Activated CD4-positive, alpha-beta T cell treated with anti-CD3 and anti-CD28 coated beads, Interleukin-2, amount 50 U/mL, for 16 hours (primary cell): Measurements from ENCODE around the gene PARVB.
"Not testable (repeated sequence)": the region's sequence is repeated elsewhere in the genome, so short reads cannot be mapped to it uniquely, and the experiment has no call there.

Experiments
- DNase-seq: peaks from one replicate; pipeline ENCODE4 v3.0.0-alpha.2; 2020

PARVB gene

DNA sequence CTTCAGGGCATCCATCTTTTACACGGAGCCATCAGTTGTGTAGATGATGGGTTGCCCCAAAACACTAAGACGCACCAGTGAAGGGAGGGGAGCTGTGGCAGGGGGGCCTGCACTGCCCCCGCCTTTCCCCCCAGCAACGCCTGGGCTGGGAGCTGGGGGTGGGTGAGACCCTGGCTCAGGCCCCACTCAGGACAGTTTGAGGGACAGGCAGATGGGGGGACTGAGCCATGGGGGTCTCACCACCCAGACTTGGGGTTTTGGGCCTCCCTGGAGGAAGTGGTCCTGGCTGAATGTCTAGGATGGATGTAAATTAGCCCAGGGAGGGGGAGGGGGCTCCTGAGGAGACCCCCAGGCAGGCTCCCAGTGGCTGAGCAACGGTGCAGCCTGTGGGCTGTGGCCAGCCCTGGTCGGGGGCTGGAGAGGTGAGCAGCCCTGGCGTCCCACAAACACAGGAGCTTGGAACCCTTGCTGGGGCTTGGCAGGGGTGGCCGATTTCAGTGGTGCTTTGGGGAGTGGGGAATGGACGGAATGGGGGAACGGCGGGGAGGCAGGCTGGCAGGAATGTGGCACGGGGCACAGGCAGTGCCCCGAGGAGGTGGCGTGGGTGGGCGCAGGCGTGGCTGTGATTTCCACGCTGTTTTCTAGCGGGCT, 6.1 kb downstream of the PARVB start:
- no peak for DNase-seq

DNA sequence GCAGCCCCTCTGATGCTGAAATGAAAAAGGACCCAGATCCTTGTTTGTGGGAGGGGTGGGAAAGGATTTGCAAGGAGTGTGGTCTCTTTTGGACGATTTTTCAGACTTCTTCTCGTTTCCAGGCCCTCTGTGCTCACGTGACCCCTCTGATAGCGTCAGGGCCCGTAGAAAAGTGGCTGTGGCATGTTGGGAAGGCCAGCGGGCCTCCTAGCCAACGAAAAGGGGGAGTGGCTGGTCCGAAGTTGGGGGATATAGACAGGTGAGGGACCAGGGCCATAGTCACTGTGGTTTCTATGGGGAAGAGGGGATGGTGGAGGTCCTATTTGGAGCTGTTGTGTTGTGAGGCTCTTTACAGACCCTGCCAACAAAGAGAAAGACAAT, 6.6 kb downstream of the PARVB start:
- DNase-seq: no peak

DNA sequence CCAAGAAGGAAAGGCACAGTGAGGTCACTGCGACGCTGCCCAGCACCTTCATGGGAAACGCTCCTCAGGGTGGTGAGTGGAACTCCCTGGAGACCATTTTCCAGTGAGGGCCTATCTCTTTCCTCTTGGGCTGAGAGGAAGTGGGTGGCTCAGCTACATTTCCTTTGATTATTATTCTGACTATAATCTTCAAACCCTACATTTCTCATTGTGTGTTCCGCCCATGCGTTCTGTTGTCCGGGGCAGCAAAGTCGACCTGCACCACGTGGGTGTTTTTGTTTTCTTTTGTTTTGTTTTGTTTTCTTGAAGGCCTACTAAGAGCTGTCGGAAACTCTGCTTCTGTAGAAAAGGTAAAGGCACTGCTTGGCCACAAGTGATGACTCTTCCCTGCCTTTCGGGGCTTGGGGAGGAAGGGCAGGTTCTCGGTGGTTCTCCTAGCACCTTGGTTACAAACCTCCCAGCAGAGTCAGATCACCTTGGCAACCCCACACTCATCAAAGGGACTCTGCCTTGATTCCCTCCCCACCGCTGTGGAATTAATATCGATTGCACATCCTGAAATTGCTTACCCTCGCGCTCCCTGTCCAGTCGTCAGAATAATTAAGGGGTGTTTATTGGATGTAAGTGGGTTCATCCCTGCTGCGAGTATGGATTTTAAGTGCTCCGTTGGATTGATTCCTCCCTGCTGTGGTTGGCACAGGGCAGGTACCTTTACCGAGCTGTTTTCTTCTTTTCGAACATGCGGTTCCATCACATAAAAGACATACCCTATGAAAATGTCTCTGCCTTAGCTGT, 7.3 kb downstream of the PARVB start:
- DNase-seq: peak; percentile 25

DNA sequence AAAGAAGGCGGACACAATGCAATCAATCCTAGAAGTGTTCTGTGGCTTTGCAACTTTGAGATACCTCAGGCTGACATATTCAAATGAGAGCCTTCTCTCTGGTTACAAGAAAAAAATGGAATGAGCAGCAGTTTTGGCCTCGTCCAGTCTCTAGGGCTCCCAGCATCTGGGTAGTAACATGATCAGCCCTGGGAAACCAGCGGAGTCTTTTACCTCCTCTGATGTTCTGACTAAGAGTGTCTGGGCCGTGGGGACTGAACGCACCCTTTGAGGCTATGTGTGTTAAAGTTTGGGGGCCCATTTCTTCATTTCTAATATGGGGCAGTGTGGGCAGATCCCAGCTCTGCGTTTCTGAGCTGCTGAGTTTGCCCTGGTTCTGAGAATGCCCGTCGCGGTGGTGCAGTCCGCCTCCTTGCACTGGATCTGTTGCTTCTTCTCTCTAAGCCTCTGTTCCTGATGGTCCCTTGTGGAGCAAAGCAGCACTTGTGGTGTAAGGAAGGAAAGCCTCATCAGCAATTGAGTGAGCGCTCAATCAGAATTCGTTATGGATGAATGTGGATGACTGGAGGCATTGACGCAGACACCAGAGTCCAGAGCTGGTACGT, 8.1 kb downstream of the PARVB start:
- no peak for DNase-seq

DNA sequence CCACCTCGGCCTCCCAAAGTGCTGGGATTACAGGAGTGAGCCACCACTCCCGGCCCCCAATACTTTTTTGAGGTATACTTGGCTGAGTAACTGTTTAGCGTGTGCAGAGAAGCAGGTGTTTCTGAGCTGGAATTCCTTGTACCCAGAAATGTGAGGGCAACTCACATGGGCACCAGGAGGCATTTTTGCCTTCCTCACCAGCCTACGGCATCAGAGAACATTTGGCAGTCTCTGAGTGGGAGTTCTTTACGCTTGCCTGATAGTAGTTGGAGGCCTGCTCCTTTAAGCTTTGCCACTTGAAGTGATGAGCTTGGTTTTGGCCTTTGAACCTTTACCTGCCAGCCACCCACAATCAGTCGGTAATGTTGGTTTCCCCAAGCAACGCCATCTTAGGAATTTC, 9.2 kb downstream of the PARVB start:
- no peak for DNase-seq

DNA sequence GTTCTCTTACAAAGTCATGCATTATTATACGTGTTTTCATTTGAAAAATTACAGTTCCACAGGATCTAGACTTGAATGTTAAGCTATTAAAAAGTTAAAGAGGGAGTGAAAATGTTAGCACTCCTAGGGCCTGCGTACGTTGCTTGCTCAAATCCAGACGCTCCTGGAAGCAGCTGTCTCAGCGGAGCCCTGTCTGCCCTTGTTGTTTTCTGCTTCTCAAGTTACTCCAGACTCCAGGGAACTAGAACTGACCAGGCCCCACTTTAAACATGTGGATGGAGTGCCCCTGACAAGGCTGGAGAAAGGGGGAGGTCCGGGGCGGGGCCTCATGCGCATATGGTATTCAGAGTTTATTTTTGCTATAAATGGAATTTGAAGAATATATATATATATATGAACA, 9.6 kb downstream of the PARVB start:
- DNase-seq: no peak

DNA sequence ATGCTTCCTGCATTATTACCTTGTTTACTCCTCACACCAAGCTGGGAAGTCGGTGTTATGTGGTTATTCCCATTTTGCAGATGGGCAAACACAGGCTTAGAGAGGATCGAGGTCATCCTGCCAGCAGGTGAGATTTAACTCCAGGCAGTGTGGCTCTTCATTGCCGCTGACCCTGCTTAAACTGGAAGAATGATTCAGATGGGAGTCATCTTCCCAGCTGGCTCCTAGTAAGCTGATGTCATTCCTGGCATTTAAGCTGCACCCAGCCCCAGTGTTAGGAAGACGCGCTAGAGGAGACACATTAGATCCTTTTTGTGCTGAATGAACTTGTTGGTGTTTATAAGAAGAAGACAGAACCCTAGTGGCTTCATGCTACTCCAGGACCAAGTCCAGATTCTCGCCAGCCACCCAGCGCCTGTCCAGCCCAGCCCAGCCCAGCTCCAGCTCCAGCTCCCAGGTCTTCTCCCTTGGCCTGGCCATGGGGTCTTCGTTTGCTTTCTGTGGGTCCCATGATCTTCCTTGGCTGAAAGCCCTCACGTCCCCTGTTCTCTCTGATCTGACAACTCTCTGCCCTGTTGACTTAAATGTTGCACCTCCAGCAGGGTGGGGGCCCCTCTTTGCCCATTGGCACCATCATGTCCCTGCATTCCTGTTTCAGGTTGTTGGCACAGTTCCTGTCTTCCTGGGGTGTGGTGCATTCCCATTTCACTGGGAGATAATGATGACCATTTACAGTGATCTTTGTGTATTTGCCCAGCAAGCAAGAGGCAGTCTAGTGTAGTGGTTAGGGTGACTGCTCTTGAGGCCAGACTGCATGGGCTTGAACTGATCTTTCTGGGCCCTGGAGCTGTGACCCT, 13.6 kb downstream of the PARVB start:
- DNase-seq: no peak

DNA sequence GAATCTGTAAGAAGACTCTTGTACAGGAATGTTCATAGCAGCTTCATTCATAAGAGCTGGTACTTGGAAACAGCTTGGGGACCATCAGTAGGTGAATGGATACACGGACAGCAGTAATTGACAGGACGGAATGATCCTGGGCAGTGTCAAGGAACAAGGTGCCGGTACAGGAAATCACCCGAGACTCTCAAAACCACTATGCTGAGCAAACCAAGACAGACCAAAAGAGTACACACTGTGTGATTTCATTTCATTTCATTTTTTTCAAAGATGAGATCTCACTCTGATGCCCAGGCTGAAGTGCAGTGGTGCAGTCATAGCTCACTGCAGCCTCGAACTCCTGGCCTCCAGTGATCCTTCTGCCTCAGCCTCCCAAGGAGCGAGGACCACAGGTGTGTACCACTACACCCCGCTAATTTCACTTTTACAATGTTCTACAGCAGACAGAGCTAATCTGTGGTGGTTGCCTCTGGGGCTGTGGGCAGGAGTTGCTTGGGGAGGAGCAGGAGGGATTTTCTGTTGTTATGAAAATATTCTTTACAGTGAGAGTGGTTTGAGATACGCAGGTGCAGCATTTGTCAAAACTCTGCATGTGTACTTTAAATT, 15.6 kb downstream of the PARVB start:
- no peak for DNase-seq

DNA sequence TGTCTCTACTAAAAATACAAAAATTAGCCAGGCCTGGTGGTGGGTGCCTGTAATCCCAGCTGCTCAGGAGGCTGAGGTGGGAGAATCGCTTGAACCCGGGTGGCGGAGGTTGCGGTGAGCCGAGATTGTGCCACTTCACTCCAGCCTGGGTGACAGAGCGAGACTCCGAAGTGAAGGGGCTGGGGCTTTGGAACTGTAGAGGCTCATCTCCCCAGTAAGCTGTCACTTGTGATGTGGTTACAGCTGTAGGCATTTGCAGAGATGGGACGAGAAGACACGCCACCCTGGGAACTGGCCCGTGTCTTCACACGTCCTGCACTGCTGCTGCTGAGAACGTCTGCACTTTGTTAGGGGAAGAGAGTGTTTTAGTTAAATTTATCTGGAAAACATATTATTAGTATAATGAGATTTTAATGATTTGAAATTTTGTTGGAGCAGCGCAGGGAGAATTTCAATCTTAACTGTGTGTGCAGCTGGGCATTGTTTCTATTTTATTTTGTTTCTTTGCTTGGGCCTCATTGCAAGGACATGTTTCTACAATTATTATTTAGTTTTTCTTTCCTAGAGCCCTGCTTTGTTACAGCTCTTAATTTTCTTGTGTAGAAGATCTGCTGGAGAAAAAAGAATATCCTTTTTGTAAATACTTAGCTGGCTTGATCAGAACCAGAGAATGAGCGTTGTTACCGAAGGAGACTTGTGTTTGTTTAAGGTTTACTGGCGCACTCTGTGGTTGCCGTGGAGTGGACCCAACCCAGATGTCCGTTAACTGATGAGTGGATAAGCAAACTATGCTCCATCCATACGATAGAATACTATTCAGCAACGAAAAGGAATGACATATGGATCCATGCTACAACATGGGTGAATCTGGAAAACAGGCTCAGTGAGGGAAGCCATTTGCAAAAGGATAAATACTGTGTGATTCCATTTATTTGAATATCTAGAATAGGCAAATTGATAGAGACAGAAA, 18.4 kb downstream of the PARVB start:
- DNase-seq: no peak

DNA sequence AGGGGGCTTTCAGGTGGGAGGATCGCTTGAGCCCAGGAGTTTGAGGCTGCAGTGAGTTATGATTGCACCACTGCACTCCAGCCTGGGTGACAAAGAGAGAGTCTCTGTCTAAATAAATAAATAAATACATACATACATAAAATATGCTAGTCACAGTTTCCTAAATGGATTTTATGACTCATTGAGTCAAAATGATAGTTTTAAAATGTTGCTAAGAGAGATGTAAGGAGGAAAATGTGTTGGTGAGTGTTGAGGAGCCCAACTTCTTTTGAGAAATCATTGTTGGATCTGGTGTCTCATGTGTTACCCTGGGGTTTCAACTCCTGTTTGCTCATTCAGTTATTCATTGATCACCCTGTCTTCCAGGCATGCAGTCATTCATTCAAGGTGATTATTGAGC, 21.0 kb downstream of the PARVB start:
- no peak for DNase-seq

DNA sequence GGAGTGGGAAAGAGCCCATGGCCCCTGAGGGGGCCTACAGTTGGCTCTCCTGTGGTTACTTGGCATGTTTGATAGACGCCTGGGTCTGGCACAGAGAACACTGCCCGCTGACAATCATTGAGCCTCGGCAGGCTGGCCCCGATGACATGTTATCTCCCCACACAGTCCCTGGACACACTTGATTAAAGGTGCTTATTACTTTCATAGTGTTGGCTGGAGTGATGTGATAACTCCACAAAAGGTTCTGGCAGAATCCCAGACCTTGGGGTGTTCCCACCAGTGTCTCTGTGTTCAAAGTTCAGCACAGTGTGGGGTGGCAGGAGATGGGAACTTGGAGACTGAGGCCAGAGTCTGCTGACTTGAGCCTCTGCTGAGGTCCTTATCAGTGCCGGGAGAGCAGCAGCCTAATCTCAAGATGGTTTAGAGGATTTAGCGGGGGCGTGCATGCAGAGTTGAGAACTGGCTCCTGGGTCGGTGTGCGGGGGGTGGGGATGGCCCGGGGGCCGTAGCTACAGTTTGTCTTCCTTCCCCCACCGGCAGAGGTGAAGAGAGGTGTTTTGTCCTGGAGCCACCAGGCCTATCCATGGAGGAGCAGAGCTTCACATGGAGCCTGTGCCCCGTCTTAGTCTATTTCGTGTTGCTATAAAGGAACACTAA, 22.5 kb downstream of the PARVB start:
- no peak for DNase-seq

DNA sequence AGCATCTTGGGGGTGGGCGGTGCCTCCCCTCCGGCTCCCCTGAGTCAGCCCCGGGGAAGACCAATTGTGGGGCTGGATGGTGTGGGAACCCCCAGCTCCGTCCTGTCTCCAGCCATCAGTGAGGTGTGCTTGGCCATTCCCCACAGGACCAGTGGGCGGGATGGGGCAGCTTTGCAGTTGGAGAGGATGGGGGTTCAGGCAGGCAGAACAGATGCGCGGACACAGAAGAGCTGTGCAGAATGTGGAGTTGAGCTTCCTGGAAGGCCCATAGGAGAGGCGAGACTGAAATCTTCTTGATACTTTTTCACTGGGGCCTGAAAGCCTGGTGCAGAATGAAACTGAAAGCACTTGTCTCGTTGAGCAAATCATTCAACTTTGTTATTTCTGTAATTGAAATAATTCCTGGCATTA, 23.8 kb downstream of the PARVB start:
- peak; percentile 18 for DNase-seq

DNA sequence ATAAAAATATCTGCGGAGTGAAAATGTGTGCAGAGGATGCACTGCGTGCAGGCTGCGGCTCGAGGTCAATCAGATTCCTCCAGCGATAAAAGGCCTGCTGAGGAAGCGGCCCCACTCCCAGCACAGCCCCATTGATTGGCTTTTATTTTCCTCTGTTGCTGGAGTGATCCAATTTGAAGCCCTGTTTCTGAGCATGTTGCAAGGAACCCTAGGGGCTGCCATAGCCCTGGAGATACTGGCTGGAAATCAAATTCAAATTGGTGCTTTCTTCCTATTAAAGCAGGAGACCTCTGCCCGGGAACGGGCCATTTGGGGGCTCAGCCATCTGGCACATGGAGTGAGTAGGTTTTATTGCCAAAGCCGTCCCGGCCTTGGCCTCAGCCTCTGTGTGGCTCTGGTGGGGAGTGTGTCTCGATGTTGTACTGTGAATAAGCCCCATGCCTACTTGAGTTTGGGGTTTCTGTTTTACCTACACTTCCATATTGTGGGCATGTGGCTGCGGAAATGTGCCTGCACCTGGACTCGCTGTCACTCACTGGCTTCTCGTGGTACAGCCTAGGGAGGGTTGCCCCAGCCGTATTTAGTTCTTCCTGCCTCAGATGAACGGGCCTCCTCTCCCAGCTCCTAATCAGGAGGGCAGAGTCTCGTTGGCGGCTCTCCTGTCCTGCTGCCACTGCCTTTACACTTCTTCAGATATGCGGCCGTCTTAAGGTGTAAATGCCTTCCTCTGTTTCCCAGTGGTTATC, 25.6 kb downstream of the PARVB start:
- no peak for DNase-seq

DNA sequence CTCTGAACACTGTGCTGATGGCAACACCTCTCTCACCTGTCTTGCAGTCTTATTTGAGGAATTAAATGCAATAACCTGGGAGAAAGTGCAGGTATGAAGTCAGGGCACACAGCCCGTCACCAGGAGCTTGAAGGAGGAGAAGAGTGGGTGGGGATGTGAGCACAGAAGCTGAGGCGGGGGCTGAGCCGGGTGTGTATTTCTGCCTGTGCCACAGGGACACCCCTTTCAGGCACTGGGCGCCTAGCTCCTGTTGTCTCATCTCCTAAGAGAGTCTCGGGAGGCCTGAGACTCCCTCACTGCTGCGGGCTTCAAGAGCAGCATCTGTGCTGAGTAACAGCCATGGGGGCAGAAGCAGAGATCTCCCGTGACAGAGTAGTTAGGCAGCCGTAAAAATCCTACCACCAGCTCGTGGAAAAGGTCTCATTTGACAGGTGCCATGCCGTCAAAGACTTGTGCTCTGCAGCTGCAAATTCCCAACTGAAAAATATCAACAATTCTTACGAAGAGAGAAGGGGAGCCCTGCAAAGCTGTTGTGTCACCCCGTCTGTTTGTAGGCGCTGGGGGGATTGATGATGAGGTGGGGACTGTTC, 26.8 kb downstream of the PARVB start:
- DNase-seq: no peak

DNA sequence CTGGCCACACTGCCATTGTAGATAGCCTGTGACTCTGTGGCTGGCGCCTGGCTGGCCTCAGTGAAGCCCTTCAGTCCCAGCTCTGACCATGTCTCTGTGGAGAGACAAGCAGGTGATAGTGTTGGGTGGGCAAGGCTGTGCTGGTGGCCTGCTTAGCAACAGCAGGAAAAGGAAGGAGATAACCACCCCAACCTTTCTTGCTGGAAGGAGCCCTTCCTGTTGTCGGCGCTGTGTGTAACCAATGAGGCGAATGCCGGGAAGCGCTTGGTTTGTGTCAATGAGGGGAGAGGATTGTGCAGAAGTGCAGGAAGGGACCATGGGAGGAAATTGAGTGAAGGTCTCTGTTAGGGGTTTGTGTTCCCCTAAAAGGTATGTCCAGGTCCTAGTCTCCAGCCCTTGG, 27.3 kb downstream of the PARVB start:
- no peak for DNase-seq

DNA sequence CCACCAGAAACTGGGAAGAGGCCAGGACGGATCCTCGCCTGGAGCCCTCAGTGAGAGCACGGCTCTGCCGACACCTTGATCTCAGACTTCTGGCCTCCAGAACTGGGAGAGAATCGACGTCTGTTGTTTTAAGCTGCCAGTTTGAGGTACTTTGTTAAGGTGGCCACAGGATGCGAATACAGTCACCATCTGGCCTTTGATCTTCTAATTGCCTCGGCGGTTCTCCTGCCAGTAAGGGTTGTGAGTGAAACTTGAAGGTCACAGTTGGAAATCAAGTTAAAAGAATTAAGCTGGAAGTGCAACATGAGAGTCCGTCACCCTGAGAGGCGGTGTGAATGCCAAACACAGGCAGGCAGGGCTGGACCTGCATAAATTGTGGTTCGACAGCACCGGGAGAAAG, 27.9 kb downstream of the PARVB start:
- DNase-seq: no peak

DNA sequence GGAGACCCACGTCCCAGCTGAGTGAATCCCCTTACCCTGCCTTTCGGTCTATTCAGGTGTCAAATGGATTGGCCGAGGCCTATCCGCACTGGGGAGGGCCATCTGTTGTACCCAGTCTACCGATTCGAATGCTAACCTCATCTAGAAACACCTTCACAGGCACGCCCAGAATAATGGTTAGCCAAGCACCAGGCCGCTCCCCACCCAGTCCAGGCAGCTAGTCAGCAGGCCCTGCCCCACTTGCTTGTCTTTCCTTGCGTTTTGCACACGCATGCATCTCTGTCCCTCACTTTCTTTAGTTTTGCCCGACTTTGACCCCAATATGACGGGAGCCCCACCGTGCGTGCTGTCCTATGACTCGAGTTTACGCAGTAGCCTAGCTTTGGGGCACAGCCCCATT, 31.7 kb downstream of the PARVB start:
- DNase-seq: no peak

DNA sequence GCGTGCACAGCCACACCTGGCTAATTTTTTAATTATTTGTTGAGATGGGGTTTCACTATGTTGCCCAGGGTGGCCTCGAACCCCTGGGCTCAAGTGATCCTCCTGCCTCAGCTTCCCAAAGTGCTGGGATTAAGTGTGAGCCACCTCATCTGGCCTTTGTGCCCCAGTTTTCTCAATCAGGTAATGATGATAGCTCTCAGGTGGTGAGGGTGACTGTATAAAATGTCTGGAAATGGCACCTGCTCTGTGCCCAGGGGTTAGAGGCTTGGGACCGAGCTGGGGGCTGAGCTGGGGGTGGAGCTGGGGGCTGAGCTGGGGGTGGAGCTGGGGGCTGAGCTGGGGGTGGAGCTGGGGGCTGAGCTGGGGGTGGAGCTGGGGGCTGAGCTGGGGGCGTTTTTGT, 32.5 kb downstream of the PARVB start:
- not testable (repeated sequence) for DNase-seq

DNA sequence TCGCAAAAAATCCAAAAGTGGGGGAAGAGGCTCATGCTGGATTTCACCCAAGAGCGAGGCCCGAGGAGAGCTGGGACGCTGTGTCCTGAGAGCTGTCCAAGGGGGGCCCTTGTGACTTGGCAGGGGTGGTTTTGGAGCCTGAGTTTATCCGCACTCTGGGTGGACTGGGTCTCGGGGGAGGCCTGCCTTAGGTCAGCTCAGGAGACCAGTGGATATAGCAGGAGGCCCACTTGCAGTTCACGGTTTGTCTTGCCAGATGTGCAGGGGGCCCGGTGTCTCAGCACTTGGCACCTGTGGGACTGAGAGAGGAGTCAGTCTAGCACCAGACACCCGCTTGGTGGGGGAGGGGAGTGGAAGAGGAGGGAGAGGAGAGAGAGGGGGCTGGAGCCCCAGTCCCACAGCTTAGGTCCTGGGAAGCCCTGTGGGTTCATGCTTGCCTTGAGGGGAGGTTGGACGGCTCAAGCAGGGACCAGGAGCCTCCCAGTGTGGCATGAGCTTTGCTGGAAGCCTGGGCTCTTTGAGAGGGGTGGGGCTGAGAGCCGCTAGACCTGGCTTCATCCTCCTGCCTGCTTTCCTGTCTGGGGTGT, 33.4 kb downstream of the PARVB start:
- no peak for DNase-seq
